SK-N-DZ (cell line): ENCODE results near the gene IL26.
"Not testable (repeated sequence)": the region's sequence is repeated elsewhere in the genome, so short reads cannot be mapped to it uniquely, and the experiment has no call there.

ENCODE experiments used
- DNase-seq: peaks from one replicate; pipeline ENCODE4 v3.0.0-alpha.2; 2015; ENCODE audit warnings: low spot score

The IL26 gene

DNA sequence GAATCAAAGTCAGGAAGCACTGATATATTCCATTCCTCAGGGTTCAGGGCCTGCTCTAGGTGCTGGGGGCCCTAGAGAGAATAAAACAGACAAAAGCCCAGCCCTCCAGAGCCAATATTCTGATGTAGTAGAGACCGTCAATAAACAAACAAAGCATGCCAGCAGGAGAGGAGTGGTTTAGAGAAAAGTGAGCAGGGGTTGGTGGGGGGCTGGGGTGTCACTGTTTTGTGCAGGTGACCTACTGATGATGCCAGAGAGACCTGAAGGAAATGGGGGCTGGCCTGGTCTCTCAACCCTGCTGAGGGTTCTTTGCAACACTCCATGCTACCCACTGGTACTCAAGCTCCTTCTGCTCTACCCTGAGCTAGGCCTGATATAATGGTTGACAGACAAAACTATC is 26.5 kb downstream of the IL26 start:
- DNase-seq, result no peak

DNA sequence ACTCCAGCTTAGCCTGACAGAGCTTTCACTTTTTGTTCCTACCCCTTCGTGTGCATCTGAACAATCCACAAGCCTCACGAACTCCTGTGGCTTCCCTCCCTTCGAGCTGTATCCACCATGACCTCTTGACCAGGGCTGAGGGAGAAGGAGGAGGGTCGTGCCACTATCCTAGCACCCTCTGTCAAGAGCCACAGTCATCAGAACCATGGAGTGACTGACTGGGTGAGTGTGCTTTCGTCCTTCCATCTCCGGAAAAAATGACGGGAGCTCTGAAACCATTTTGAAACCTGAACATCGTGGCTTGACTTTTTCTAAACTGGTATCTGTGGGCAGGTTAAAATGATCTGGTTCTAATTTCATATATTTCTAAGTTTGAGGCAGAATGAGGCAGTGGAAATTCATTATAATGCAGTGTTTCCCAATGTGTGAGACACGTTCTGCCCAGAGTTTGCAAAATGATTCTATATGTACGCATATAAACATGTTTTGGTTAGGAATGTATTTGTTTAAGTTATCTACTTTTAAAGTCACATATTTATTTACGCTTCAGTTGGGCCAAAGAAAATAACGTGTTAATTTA is 27.0 kb downstream of the IL26 start:
- no peak for DNase-seq

DNA sequence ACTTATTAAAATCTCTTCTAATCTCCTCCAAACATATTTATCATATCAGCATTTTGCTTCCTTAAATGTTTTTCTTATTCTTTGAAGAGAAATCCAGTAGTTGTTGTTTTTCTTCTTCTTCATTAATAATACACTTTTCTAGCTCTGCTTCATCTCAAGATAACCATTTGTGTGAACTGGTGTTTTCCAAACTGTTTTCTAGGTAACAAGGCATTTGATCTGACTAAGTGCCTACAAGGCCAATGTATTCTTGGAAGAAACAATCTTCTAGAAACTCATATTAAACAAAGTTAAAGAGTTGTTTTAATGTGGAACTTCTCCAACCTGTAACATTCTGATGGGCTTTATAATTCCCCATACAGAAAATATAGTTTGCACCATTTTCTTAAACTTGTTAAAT is 35.3 kb downstream of the IL26 start:
- DNase-seq, result no peak

DNA sequence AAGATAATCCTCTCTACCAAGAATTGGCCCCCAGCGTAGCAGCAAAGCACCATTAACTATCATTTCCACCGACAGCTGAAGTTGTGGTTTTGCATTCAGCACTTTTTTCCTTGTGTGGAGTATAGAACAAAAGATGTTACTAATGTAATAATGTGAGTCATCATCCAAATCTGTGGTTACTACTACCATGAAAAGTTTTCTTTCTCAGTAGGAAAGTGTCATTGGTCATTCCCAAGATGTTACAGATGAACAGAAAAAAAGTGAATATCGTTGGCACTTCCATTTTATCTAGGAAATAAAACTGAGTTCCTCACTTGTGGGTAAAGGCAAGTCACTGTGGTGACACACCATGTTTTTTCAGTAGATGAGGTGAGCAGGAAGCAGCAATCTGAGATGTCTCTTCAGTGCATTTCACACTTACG is 35.8 kb downstream of the IL26 start:
- no peak for DNase-seq

DNA sequence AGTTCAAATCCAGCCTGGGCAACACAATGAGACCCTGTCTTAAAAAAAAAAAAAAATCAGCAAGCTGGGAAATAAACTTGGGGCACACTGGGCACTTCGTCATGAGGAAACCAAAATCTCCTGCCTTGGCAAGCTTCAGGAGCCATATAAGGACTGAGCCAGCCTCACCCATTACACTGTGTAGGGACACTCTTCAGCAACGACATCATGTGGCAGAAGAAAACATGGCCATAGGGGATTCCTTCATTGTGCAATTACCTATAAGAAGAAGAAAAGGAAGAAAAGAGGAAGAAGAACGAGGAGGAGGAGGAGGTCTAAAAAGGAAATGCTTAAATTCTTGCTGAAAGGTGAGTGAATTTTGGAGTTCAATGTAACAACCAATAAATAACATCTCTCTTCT is 40.0 kb downstream of the IL26 start:
- DNase-seq, result no peak

DNA sequence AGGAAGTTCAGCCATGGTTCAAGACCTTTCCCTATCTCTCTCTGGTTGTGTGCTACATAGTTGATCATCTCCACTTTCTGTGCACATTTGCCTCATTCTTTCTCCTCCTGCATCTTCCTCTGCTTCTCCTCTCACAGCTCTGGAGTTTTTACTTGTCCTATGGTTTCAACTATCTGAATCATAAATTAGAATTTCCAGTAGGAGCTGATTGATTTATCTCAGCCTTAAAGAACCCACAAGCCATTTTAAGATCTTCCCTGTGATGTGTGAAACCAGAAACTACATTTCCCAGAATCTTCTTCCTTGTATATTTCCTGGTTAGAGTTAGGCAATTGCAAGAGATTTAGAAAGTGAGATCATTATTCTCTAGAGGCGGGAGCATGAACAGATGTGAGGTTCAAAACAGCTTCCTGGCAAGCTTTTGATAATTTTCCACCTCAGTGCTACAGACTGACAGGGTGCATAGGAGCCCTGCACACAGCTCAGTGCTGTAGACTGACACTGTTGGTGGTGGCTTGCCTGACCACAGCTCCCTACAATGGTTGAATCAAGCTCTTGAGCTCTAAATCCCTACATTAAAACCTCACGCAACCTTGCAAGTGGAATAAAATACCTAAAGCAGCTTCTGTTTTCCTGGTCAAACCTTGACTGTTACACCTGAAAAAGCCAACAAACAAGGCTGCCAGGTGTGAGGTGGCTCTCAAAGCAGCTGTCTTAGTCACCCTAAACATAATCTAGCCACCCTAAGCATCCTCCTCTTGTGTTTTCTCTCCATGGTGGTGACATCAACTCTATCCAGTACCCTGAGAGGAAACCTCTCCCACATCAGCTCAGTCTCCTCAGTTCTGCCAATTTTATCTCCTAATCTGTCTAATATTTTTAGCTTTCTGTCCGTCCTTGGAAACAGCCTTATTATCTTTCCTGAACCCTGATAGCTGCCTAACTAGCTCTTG is 44.5 kb downstream of the IL26 start:
- no peak for DNase-seq

DNA sequence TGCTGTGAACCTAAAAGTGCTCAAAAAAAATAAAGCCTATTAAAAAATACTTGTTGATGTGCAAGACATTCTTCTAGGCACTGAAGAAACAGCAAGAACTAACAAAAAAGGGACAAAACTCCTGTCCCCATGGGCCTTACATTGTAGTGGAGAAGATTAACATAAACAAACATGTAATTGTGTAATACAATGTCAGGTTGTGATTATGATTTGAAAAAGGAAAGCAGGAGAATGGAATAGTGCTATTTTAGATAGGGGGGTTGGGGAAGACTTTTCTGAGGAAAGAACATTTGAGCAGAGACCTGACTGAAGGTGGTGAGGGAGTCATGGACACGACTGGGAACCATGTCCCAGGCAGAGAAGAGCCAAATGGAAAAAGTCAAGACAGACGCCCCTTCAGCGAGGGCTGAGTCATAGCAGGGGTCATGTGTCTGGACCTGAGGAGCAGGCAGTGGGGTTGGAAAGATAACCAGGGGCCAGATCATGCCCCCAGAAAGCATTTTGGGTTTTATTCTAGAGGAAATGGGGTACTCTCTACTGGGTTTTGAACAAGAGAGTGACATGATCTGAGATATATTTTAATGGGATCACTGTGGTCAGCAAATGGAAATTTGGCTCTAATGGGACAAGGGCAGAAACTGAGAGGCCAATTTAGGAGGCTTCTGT is 46.7 kb downstream of the IL26 start:
- DNase-seq, result no peak

DNA sequence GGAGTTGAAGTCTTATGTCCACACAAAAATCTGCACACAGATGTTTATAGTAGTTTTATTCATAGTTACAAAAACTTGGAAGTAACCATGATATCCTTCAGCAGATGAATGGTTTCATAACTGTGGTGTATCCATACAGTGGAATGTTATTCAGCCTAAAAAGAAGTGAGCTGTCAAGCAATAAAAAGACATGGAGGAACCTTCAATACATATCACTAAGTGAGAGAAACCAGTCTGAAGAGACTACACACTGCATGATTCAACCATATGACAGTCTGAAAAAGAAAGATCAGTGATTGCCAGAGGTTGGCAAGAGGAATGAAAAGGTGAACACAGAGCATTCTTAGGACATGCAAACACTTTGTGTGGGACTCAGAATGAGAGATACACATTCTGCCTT is 47.4 kb downstream of the IL26 start:
- no peak for DNase-seq

DNA sequence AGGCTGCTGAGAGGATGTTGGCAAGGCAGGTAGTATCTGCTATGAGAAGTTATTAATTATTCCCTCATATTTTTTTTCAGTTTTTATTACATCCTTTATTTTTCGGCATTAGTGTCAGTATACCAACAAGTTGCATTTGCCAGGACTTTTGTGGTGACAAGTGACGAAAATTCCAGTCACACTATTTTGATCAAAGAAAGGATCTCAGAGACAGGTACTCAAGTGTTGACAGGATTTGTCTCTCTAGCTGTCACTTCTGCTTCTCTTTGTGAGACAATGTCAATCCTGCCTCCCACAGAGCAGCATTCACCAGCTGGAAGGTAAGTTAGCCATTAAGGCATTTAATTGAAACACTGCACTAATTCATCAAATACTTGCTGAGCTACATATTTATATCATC is 48.0 kb downstream of the IL26 start:
- no peak for DNase-seq

DNA sequence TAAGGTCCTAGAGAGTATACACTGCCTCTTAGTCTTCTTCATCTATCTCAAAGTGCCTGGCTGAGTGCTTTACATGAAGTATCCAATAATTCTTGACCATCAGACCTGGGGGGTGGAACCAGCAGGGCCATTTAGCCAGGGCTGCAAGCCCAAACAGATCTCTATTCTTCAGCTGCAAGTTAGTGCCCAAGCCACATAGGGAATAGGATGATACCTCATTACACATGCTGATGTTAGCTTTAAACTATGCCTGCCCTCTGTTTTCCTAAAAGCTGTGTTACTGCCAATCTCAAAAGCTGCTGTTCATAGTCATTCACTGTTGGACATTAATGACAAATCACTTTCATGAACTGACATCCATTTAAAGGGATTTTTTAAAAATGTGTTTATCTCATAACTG is 49.4 kb downstream of the IL26 start:
- DNase-seq, result no peak

DNA sequence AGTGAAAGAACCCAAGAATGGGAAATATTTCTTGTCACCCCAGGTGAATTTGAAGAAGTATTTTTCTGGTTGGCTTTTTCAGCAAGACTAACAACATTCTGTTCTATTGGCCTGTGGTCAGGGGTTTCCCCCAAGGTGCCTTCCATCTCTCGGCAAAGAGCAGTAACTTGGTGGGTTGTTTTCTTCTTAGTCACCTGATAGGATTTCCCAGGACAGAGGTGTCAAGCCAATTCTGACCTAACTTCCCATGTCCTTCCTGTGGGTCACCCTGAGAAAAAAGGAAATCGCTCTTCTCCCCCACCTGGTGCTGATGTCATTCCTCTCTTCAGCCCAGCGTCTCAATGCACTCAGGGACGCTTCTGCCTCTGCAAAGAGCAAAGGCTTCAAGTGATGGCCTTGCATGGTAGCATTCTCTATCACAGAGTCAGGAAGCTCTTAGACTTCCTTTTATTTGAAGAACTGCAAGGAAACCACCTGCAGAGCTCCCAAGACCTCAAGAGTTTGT is 50.0 kb downstream of the IL26 start:
- no peak for DNase-seq

DNA sequence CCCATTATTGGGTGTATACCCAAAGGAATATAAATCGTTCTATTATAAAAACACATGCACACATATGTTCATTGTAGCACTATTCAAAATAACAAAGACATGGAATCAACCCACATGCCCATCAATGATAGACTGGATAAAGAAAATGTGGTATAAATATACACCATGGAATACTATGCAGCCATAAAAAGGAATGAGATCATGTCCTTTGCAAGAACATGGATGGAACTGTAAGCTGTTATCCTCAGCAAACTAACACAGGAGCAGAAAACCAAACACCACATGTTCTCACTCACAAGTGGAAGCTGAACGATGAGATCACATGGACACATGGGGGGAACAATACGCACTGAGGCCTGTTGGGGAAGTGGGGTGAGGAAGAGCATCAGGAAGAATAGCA is 50.8 kb downstream of the IL26 start:
- DNase-seq, result not testable (repeated sequence)

DNA sequence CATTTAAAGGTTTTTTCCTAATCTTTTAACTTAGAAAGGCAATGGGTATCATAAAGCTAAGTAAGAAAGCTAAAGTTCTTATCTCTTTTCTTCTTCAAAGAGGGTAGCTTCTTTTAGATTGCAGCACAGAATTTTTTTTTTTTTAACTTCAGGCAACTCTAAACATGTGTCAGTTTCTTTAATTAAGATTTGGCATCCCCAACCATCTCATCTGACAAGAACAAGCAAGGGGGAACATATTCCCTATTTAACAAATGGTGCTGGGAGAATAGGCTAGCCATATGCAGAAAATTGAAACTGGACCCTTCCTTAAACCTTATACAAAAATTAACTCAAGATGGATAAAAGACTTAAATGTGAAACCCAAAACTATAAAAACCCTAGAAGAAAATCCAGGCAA is 51.8 kb downstream of the IL26 start:
- DNase-seq, result no peak

DNA sequence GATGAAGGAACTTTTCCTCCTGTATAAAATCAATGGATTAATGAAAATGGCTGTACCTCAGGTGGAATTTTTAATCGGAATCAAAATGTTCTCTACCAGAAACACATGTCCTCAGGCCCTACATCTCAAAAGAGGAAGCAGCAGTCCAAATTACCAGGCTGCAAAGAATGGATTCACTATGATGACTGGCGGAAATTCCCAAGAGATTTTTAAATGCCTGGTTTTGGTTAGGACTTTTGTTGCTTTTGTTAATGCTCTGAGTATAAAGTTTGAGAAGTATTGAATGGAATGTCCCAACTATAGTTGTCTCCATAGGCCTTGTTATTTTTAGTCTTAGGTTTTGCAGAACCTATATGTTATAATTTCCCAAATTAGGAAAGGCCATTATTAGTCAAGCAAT is 54.9 kb downstream of the IL26 start:
- DNase-seq, result no peak

DNA sequence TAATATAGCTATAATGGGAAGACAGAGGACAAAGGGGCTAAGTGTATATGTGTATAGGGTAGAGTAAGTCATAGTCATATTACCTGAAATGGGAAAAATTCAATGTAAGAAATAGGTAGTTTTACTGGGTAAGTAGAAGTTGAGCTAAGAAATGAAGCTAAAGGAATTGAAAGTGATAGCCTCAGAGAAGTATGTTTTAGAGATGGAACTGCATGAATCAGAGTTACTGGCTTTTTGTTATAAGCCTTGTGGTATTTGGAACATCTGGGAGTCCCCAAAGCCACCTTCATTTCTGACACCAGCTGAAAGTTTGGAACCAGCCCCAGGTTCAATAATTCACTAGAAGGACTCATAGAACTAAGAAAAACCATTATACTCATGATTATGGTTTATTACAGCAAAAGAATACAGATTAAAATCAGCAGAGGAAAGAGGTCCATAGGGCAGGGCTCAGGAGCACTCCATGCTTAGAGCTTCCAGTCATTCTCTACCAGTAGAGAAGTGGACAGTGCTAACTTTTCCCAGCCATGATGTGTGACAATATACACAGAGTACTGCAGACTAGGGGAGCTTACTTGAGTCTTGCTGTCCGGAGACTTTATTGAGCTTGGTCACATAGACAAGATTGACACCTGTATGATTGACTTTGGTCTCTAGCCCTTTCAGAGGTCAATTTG is 56.3 kb downstream of the IL26 start:
- no peak for DNase-seq

DNA sequence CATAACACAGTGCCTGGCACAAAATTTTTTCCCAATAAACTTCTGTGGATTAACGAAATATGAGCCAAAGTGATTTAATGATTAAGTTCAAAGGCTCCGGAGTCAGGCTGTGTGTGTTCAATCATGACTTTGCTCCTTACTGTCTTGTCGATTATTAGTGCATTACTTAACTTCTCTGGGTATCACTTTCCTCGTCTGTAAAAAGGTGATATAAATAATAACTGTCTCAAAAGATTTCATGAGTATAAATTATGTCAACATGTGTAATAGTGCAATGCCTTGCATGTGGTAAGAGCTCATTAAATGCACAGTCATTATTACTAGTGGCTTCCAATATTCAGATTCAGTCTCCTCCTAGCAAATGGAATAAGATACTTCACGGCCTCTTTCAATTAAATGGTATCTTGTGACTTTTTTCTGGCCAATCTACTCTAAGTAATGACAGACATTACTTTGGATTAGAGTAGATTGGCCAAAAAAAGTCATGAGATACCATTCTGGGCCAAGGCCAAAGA is 59.2 kb downstream of the IL26 start:
- DNase-seq, result no peak

DNA sequence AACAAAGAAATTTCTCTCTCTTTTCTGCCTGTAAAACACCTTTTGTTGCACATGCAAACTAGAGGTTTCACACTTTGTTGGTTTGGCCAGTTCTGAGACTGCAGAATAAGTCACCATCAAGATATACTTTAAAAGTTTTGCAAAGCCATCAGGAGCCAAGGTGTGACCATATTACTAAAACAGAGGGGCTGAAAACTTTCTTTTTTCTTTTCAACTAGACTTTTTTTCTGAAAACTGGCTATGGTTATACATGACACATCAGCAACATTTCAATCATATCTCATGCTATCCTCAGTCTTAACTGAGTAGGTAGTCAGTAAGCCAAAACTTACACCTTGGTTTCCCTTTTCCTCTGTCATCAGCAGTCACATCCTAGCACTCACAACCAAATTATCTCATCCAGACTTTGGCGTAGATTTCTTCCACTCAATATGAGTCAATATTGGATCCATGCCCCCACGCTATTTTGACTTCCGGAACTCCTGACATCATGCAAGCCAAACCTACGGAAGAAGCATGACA is 62.0 kb downstream of the IL26 start:
- DNase-seq, result no peak

DNA sequence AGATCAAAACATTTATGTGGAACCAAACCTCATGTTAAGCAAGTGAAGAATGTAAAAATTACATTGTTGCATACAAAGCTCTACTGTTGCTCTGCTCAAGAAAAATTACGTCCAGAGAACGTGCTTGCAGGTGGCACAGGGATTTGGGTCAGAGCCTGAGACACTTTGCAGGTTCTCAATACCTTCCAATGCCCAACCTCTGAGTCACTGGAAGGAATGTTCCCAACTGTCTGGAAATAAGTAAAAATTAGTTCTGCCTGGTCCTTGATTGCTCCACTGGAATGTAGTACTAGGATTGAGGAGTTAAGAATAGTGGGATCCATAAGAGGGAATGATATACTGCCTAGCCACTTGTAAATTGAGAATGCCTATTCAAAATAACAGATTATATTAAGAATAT is 63.2 kb downstream of the IL26 start:
- DNase-seq, result no peak

DNA sequence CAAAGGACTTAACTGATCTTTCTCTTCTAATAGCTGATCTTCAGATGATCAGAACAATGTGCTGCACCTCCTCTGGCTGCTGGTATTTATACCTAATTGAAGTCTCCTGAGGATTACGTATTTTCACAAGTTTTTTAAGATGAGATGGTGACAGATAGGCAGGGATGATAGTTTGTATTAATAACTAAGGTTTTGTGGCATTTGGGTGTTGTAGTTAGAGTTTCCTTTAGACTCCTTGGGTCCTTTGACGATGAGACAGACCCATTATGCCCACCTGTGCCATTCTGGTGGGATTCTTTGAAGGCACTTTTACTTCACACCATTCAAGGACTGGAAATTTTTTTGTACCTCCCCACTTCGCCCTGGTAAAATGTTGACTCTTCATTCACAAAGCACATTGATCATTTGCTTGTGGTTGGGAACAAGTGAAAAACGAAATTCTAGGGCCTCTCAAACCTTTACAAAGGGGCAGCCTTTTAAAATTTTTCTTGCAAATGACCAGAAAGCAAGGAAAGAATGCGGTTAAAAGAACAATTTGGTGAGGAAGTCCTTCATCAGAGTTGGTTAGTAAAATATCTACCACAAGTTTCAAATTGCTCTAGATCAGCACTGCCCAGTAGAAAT is 65.8 kb downstream of the IL26 start, which contains the start of gene IFNG:
Gene IFNG, minus strand, starts transcription at position 60 of the 624 bp plus-strand sequence. CDS start 125 bp downstream, outside the sequence.
- no peak for DNase-seq

DNA sequence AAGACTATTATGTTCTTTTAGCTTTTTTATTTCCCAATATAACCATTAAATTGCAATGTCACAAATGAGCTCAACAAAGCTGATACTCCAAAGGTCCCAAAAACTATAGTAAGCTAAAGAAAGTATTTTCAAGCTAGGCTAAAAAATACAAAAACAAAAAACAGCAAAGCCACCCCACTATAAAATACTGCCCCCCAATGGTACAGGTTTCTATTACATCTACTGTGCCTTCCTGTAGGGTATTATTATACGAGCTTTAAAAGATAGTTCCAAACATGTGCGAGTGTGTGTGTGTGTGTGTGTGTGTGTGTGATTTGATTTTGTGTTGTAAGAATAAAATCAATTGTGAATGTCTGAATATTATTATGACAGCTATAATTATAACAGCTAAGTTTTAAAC is 67.2 kb downstream of the IL26 start:
- DNase-seq, result no peak

DNA sequence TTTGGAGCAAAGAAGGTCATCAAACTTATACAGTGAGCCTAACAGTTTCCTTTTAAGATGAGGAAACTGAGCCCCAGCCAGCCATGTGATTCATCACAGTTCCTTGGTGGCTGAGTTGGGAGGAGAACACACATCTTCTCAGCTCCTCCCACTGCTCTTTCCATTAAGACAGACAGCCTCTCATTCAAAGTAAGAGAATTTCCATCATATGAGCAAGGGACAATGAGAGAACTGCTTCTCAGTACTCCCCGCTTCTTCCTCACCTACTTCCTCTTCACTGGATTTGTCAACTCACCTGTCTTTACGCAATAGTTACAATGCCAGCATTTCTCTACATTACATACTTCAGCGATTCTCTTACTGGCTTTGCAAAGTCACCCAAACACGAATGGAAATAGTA is 68.2 kb downstream of the IL26 start:
- no peak for DNase-seq
